IMR-90 (cell line): ENCODE data around the gene PTMS. TPM values are rescaled to one million over a fixed set of nuclear protein-coding genes. Genes with fewer than 3 reads are reported as not detected.

Experiments used
- ATAC-seq: fragments of 200-7000 bp; cut with Tn5 transposase; 2 replicates; pipeline ENCODE4 v1.9.1; 2020; ENCODE audit warnings: low read depth, mild to moderate bottlenecking, moderate library complexity
- BruUV-seq: library from RNA; stranded (reverse); fragments of 400-500 nt; replicated peaks from 2 replicates; lab custom pipeline; 2021; lab: Mats Ljungman, UMichigan
- CTCF ChIA-PET: fragments of 300-600 bp; formaldehyde crosslinking; extraction: SDS; loops from one replicate; lab custom pipeline; 2021; ENCODE audit warnings: antibody characterized with exemption; lab: Yijun Ruan, JAX
- POLR2A ChIA-PET: fragments of 300-600 bp; sonication (Branson Sonifier 250); formaldehyde crosslinking; loops from one replicate; lab custom pipeline; 2022; ENCODE audit warnings: antibody characterized with exemption; ENCODE audit not compliant: unreplicated experiment; lab: Charles Lee
- DNase-seq: peaks from one replicate; pipeline ENCODE4 v3.0.0; 2013
- H2AFZ ChIP-seq: replicated peaks from 2 replicates; pipeline ENCODE3; 2013; ENCODE audit warnings: low read length, mild to moderate bottlenecking; ENCODE audit not compliant: poor library complexity
- H2AK5ac ChIP-seq: 2 replicates; pipeline ENCODE4 v1.6.1; 2013; ENCODE audit warnings: low read depth, low read length, inconsistent platforms
- H2AK9ac ChIP-seq: replicated peaks from 2 replicates; pipeline ENCODE3; 2013; ENCODE audit warnings: mild to moderate bottlenecking, low read depth, low read length, moderate library complexity; ENCODE audit not compliant: poor library complexity
- H2BK120ac ChIP-seq: 2 replicates; pipeline ENCODE4 v1.6.1; 2013; ENCODE audit warnings: low read depth, low read length, inconsistent platforms
- H2BK15ac ChIP-seq: 3 replicates; pipeline ENCODE4 v1.6.1; 2013; ENCODE audit warnings: low read depth, low read length, inconsistent platforms
- H2BK20ac ChIP-seq: 2 replicates; pipeline ENCODE4 v1.6.1; 2013; ENCODE audit warnings: low read depth, mild to moderate bottlenecking, inconsistent platforms, low read length, moderate library complexity
- H2BK5ac ChIP-seq: 2 replicates; pipeline ENCODE4 v1.6.1; 2013; ENCODE audit warnings: mild to moderate bottlenecking, low read depth, low read length, inconsistent platforms; ENCODE audit not compliant: poor library complexity, severe bottlenecking
- H3K14ac ChIP-seq: replicated peaks from 2 replicates; pipeline ENCODE4 v1.6.1; 2013; ENCODE audit warnings: low read depth, low read length, inconsistent platforms
- H3K18ac ChIP-seq: 2 replicates; pipeline ENCODE4 v1.6.1; 2013; ENCODE audit warnings: low read depth, low read length, control low read depth
- H3K23ac ChIP-seq: 2 replicates; pipeline ENCODE4 v1.6.1; 2013; ENCODE audit warnings: low read depth, low read length, inconsistent platforms
- H3K27ac ChIP-seq: 2 replicates; pipeline ENCODE4 v1.5.1; 2013; ENCODE audit warnings: mild to moderate bottlenecking, control low read depth, low read length; ENCODE audit not compliant: insufficient read depth
- H3K27me3 ChIP-seq: 2 replicates; pipeline ENCODE4 v1.6.1; 2013; ENCODE audit warnings: low read length; ENCODE audit not compliant: control insufficient read depth, insufficient read depth
- H3K36me3 ChIP-seq: 2 replicates; pipeline ENCODE4 v1.6.1; 2013; ENCODE audit warnings: low read length, mixed read lengths; ENCODE audit not compliant: control insufficient read depth, insufficient read depth
- H3K4ac ChIP-seq: 2 replicates; pipeline ENCODE4 v1.6.1; 2013; ENCODE audit warnings: low read depth, low read length, inconsistent platforms
- H3K4me1 ChIP-seq: 2 replicates; pipeline ENCODE4 v1.6.1; 2013; ENCODE audit warnings: low read length, mixed read lengths; ENCODE audit not compliant: control insufficient read depth, insufficient read depth
- H3K4me2 ChIP-seq: 2 replicates; pipeline ENCODE4 v1.6.1; 2013; ENCODE audit warnings: low read depth, mild to moderate bottlenecking, control low read depth, low read length, moderate library complexity
- H3K4me3 ChIP-seq: 2 replicates; pipeline ENCODE4 v1.5.1; 2013; ENCODE audit warnings: low read depth, mild to moderate bottlenecking, control low read depth, low read length, moderate library complexity; ENCODE audit not compliant: insufficient read depth
- H3K56ac ChIP-seq: 2 replicates; pipeline ENCODE4 v1.6.1; 2013; ENCODE audit warnings: low read length, inconsistent platforms; ENCODE audit not compliant: insufficient read depth; ENCODE audit errors: extremely low read depth
- H3K79me1 ChIP-seq, 2 experiments: 2 replicates each; pipeline ENCODE4 v1.6.1; 2013; ENCODE audit warnings: low read length in 2 of 2, inconsistent platforms in 1 of 2, low read depth in 1 of 2
- H3K9ac ChIP-seq: 2 replicates; pipeline ENCODE4 v1.6.1; 2013; ENCODE audit warnings: low read depth, low read length, control low read depth
- H3K9me1 ChIP-seq: 2 replicates; pipeline ENCODE4 v1.6.1; 2013; ENCODE audit warnings: low read length, inconsistent platforms; ENCODE audit not compliant: insufficient read depth
- H3K9me3 ChIP-seq: 2 replicates; pipeline ENCODE4 v1.6.1; 2013; ENCODE audit warnings: low read length; ENCODE audit not compliant: control insufficient read depth, insufficient read depth
- H4K20me1 ChIP-seq: 2 replicates; pipeline ENCODE4 v1.6.1; 2013; ENCODE audit warnings: low read length, inconsistent platforms; ENCODE audit not compliant: insufficient read depth
- H4K5ac ChIP-seq: 2 replicates; pipeline ENCODE4 v1.6.1; 2013; ENCODE audit warnings: mild to moderate bottlenecking, low read depth, low read length, control low read depth
- H4K8ac ChIP-seq, 2 experiments: 2 replicates each; pipeline ENCODE4 v1.6.1; 2013; ENCODE audit warnings: low read depth in 2 of 2, low read length in 2 of 2, control low read depth in 1 of 2, inconsistent platforms in 1 of 2
- H4K91ac ChIP-seq: 2 replicates; pipeline ENCODE4 v1.6.1; 2013; ENCODE audit warnings: low read depth, low read length, inconsistent platforms; ENCODE audit not compliant: insufficient read depth
- BHLHE40 ChIP-seq: fragments of 150-350 bp; IDR thresholded peaks from 2 replicates; pipeline ENCODE4 v1.6.1; 2016; ENCODE audit warnings: mild to moderate bottlenecking, low read depth, low read length
- CEBPB ChIP-seq: IDR thresholded peaks from 2 replicates; pipeline ENCODE4 v1.6.1; 2012; ENCODE audit warnings: low read depth, low read length, improper control_type of control experiment
- CHD1 ChIP-seq: IDR thresholded peaks from 2 replicates; pipeline ENCODE4 v1.6.1; 2012; ENCODE audit warnings: low read depth, low read length, improper control_type of control experiment
- FOS ChIP-seq: fragments of 150-350 bp; IDR thresholded peaks from 2 replicates; pipeline ENCODE4 v1.6.1; 2016; ENCODE audit warnings: low read depth, low read length
- MAFK ChIP-seq: IDR thresholded peaks from 2 replicates; pipeline ENCODE4 v1.6.1; 2012; ENCODE audit warnings: low read depth, low read length, improper control_type of control experiment
- MAZ ChIP-seq: IDR thresholded peaks from 2 replicates; pipeline ENCODE4 v1.6.1; 2012; ENCODE audit warnings: low read depth, mild to moderate bottlenecking, low read length, improper control_type of control experiment, moderate library complexity, borderline replicate concordance
- MXI1 ChIP-seq: IDR thresholded peaks from 2 replicates; pipeline ENCODE4 v1.6.1; 2012; ENCODE audit warnings: low read depth, mild to moderate bottlenecking, low read length, moderate library complexity, borderline replicate concordance
- SMC3 ChIP-seq: fragments of 150-350 bp; IDR thresholded peaks from 2 replicates; pipeline ENCODE4 v1.6.1; 2016; ENCODE audit warnings: low read depth, mild to moderate bottlenecking, antibody characterized with exemption, low read length, moderate library complexity
- USF2 ChIP-seq: fragments of 150-350 bp; IDR thresholded peaks from 2 replicates; pipeline ENCODE4 v1.6.1; 2017; ENCODE audit warnings: mild to moderate bottlenecking, antibody characterized with exemption, low read length, low read depth
- WGBS, 2 experiments: methylation state at CpG; one replicate each; pipeline versions ENCODE4 v1.1.5 to v1.1.7; 2013; ENCODE audit warnings: missing lambda C conversion rate in 2 of 2; ENCODE audit not compliant: insufficient read length in 1 of 2; ENCODE audit errors: extremely low coverage in 2 of 2; 5-methylcytosine and 5-hydroxymethylcytosine counted together
- dilution Hi-C: fragments of 300-500 bp; cut with HindIII; formaldehyde crosslinking; loops from one replicate; pipeline ENCODE4 v1.14.3; 2018; ENCODE audit warnings: low sequenced_read_pairs; ENCODE audit not compliant: unreplicated experiment
- in situ Hi-C: fragments of 300-500 bp; cut with MboI; formaldehyde crosslinking; loops from 3 replicates; pipeline ENCODE4 v1.14.3; 2019; ENCODE audit warnings: low sequenced_read_pairs, inconsistent platforms, mixed read lengths
- intact Hi-C: fragments of 100-400 bp; cut with micrococcal nuclease; formaldehyde crosslinking; loops from 2 replicates; pipeline ENCODE4 v1.10.0; 2022
- polyA plus RNA-seq, 3 experiments: library from polyadenylated mRNA; depleted of rRNA; stranded (reverse); fragments of >200 nt; gene quantifications; 2 replicates each; pipeline ENCODE4 v1.2.3, GENCODE V29; 2012; ENCODE audit warnings: low replicate concordance in 1 of 3
- total RNA-seq: library from RNA; depleted of rRNA; stranded (reverse); fragments of >200 nt; gene quantifications from 2 replicates; pipeline ENCODE4 v1.2.3, GENCODE V29; 2012

PTMS gene
- total and polyA plus RNA-seq, 2 of the 4 experiments (the other 2 are of a cell fraction), result 17.2 to 275 TPM

GRCh38 chr12:6747216-6747615 lies 18.9 kb upstream of the PTMS start:
- Histone ChIP-seq H4K8ac (no peak overlapping the region), H3K4me1 (peaks cover 4% of the 10 kb centered on the region), H3K14ac (no peak overlapping the region), H2AFZ (no peak overlapping the region), H3K23ac (no peak overlapping the region), H3K79me1 (peaks cover 22 to 30% of the 10 kb centered on the region in 2 experiments), H2AK5ac (no peak overlapping the region), H3K27me3 (no peaks in the 10 kb centered on the region), H2BK120ac (no peak overlapping the region), H3K9me1 (peaks cover 4% of the 10 kb centered on the region), H4K91ac (no peak overlapping the region), H3K9ac (no peak overlapping the region), H2AK9ac (no peak overlapping the region), H3K56ac (no peak overlapping the region), H4K20me1 (peaks cover 10% of the 10 kb centered on the region), H3K36me3 (peaks cover 56% of the 10 kb centered on the region), H3K18ac (no peak overlapping the region), H2BK15ac (no peak overlapping the region), H2BK20ac (no peak overlapping the region), H3K4me3 (no peak overlapping the region), H2BK5ac (no peak overlapping the region), H3K27ac (no peak overlapping the region), H3K9me3 (no peaks in the 10 kb centered on the region), H3K4me2 (no peak overlapping the region), H3K4ac (no peak overlapping the region), H4K5ac (no peak overlapping the region)
- dilution Hi-C loops (no loop called here), intact Hi-C loops (no loop called here), in situ Hi-C loops (no loop called here)
- no TSS peak for BruUV-seq
- ATAC-seq (no peak), DNase-seq (no peak)
- POLR2A ChIA-PET, result no interaction called here
- CTCF ChIA-PET, result interaction anchor here (0.8 kb wide), 1 partner anchor 64 kb away, joined by 3 read pairs; no protein-coding TSS in a partner anchor
- no peak for TF ChIP-seq MAZ
- TF ChIP-seq CHD1, result no peak
- no peak for TF ChIP-seq SMC3
- no peak for TF ChIP-seq CEBPB
- TF ChIP-seq MXI1, result no peak
- TF ChIP-seq MAFK, result no peak
- TF ChIP-seq FOS, result no peak
- no peak for TF ChIP-seq BHLHE40
- TF ChIP-seq USF2, result no peak
- 100% methylated on average over 2 of the region's 4 CpGs; no CpG with 5 or more reads in 1 of the 2 experiments for WGBS, 2 experiments
